GM23338 (cell line): ENCODE measurements around the gene HPRT1. TPM values are rescaled to one million over a fixed set of nuclear protein-coding genes. Genes with fewer than 3 reads are reported as not detected.

Source experiments
- ATAC-seq: fragments of 200-7000 bp; cut with Tn5 transposase; 3 replicates; pipeline ENCODE4 v1.9.1; 2020
- DNase-seq: peaks from one replicate; pipeline ENCODE4 v3.0.0-alpha.2; 2015; ENCODE audit warnings: low spot score
- H2AFZ ChIP-seq: fragments of 200-600 bp; sonication (generic); 2 replicates; pipeline ENCODE4 v1.8.0; 2016; ENCODE audit warnings: antibody characterized with exemption, mild to moderate bottlenecking, moderate library complexity
- H3F3A ChIP-seq: fragments of 200-600 bp; sonication (generic); replicated peaks from 2 replicates; pipeline ENCODE4 v1.8.0; 2017; ENCODE audit warnings: antibody characterized with exemption, mixed run types, low read depth
- H3K27ac ChIP-seq: fragments of 200-600 bp; sonication (generic); 2 replicates; pipeline ENCODE4 v1.6.1; 2016; ENCODE audit warnings: low read depth
- H3K27me3 ChIP-seq: fragments of 200-600 bp; sonication (generic); 2 replicates; pipeline ENCODE4 v1.8.0; 2016; ENCODE audit warnings: mild to moderate bottlenecking, mixed run types, moderate library complexity; ENCODE audit not compliant: insufficient read depth
- H3K36me3 ChIP-seq: fragments of 200-600 bp; sonication (generic); 2 replicates; pipeline ENCODE4 v1.8.0; 2016; ENCODE audit warnings: mild to moderate bottlenecking; ENCODE audit not compliant: insufficient read depth
- H3K4me1 ChIP-seq: fragments of 200-600 bp; sonication (generic); 2 replicates; pipeline ENCODE4 v1.8.0; 2016; ENCODE audit warnings: mild to moderate bottlenecking, moderate library complexity; ENCODE audit not compliant: insufficient read depth
- H3K4me2 ChIP-seq: fragments of 200-600 bp; sonication (generic); 2 replicates; pipeline ENCODE4 v1.7.1; 2017; ENCODE audit warnings: mixed run types
- H3K4me3 ChIP-seq: fragments of 200-600 bp; sonication (generic); 2 replicates; pipeline ENCODE4 v1.6.1; 2016; ENCODE audit warnings: mixed run types
- H3K79me2 ChIP-seq: fragments of 200-600 bp; sonication (generic); replicated peaks from 2 replicates; pipeline ENCODE4 v1.8.0; 2017; ENCODE audit warnings: mild to moderate bottlenecking; ENCODE audit not compliant: insufficient read depth
- H3K9me2 ChIP-seq: fragments of 200-600 bp; sonication (generic); 2 replicates; pipeline ENCODE4 v1.8.0; 2017; ENCODE audit not compliant: insufficient read depth
- H4K20me1 ChIP-seq: fragments of 200-600 bp; sonication (generic); replicated peaks from 2 replicates; pipeline ENCODE4 v1.8.0; 2017; ENCODE audit warnings: mild to moderate bottlenecking; ENCODE audit not compliant: insufficient read depth
- H3K27ac Mint-ChIP-seq: 2 replicates; pipeline ENCODE4 v1.8.0; 2020; ENCODE audit warnings: inconsistent platforms, mild to moderate bottlenecking, moderate library complexity, mixed read lengths
- H3K27me3 Mint-ChIP-seq: 3 replicates; pipeline ENCODE4 v1.8.0; 2022; ENCODE audit warnings: low read depth, mild to moderate bottlenecking, moderate library complexity, mixed read lengths, inconsistent platforms; ENCODE audit not compliant: insufficient read depth, poor library complexity
- H3K36me3 Mint-ChIP-seq: 3 replicates; pipeline ENCODE4 v1.8.0; 2021; ENCODE audit warnings: low read depth, mild to moderate bottlenecking, inconsistent platforms, moderate library complexity, mixed read lengths
- H3K4me1 Mint-ChIP-seq: 3 replicates; pipeline ENCODE4 v1.8.0; 2020; ENCODE audit warnings: mild to moderate bottlenecking, inconsistent platforms, mixed read lengths
- H3K4me3 Mint-ChIP-seq: 3 replicates; pipeline ENCODE4 v1.8.0; 2021; ENCODE audit warnings: moderate library complexity, mild to moderate bottlenecking, inconsistent platforms, mixed read lengths
- H3K9me3 Mint-ChIP-seq: 3 replicates; pipeline ENCODE4 v1.8.0; 2020; ENCODE audit warnings: moderate library complexity, mild to moderate bottlenecking, inconsistent platforms, mixed read lengths
- CREB1 ChIP-seq: fragments of 250-450 bp; sonication (Bioruptor Pico); IDR thresholded peaks from 2 replicates; pipeline ENCODE4 v1.5.0; 2020; ENCODE audit warnings: low read depth, mild to moderate bottlenecking, moderate library complexity
- EZH2 ChIP-seq: fragments of 200-600 bp; sonication (generic); IDR thresholded peaks from one replicate; pipeline ENCODE4 v1.8.0; 2017; ENCODE audit warnings: antibody characterized with exemption, mild to moderate bottlenecking, low read depth; ENCODE audit not compliant: unreplicated experiment
- EZH2phosphoT487 ChIP-seq: fragments of 200-600 bp; sonication (generic); IDR thresholded peaks from one replicate; pipeline ENCODE4 v1.8.1; 2018; ENCODE audit warnings: antibody characterized with exemption; ENCODE audit not compliant: unreplicated experiment
- JUNB ChIP-seq: IDR thresholded peaks from one replicate; pipeline ENCODE4 v1.6.1; 2016; ENCODE audit warnings: antibody characterized with exemption; ENCODE audit not compliant: unreplicated experiment
- NANOG ChIP-seq: IDR thresholded peaks from 2 replicates; pipeline ENCODE4 v1.6.1; 2016; ENCODE audit warnings: antibody characterized with exemption, borderline replicate concordance
- POLR2AphosphoS5 ChIP-seq: IDR thresholded peaks from 2 replicates; pipeline ENCODE4 v1.6.1; 2016; ENCODE audit warnings: antibody characterized with exemption, low read depth
- STAT1 ChIP-seq: IDR thresholded peaks from one replicate; pipeline ENCODE4 v1.6.1; 2016; ENCODE audit warnings: antibody characterized with exemption; ENCODE audit not compliant: unreplicated experiment
- ZNF114 ChIP-seq: fragments of 250-450 bp; sonication (Bioruptor Pico); IDR thresholded peaks from 2 replicates; pipeline ENCODE4 v1.5.0; 2020; ENCODE audit warnings: mild to moderate bottlenecking, moderate library complexity
- ZNF331 ChIP-seq: fragments of 250-450 bp; sonication (Bioruptor Pico); IDR thresholded peaks from 2 replicates; pipeline ENCODE4 v1.5.0; 2020; ENCODE audit warnings: low read depth, mild to moderate bottlenecking, moderate library complexity
- polyA plus RNA-seq: library from polyadenylated mRNA; unstranded; fragments of >200 nt; fragmentation: Nextera tagmentation; extraction: Ambion mirVana; gene quantifications from 2 replicates; pipeline ENCODE4 v1.2.1, GENCODE V29; 2016
- total RNA-seq: library from RNA; depleted of rRNA; stranded (reverse); fragments of >200 nt; shearing (Covaris generic); gene quantifications from 2 replicates; pipeline ENCODE4 v1.2.3, GENCODE V29; 2014
- TF ChIP-seq, protein P1 (sequence below): fragments of 250-450 bp; sonication (Bioruptor Pico); IDR thresholded peaks from 2 replicates; pipeline ENCODE4 v1.5.0; 2020; ENCODE audit warnings: mild to moderate bottlenecking, moderate library complexity
- TF ChIP-seq, protein P2 (sequence below): IDR thresholded peaks from one replicate; pipeline ENCODE4 v1.6.1; 2018; ENCODE audit warnings: antibody characterized with exemption; ENCODE audit not compliant: unreplicated experiment
- TF ChIP-seq, protein P3 (sequence below): IDR thresholded peaks from 2 replicates; pipeline ENCODE4 v1.6.1; 2016; ENCODE audit warnings: antibody characterized with exemption
- TF ChIP-seq, protein P4 (sequence below), 2 experiments: fragments of 200-600 bp in 1 of 2; sonication (generic) in 1 of 2; conservative IDR thresholded peaks; 2 replicates each; pipeline versions ENCODE4 v1.5.1 to v1.6.1; 2016 to 2017; ENCODE audit warnings: antibody characterized with exemption in 2 of 2, low read depth in 2 of 2, mild to moderate bottlenecking in 2 of 2, moderate library complexity in 1 of 2

The HPRT1 gene
- total and polyA plus RNA-seq, 2 experiments from 2014 or later = 27.0 to 79.4 TPM

GRCh38 chrX:134528960-134529359 lies 69.0 kb downstream of the HPRT1 start:
- TF ChIP-seq, protein P1, sequence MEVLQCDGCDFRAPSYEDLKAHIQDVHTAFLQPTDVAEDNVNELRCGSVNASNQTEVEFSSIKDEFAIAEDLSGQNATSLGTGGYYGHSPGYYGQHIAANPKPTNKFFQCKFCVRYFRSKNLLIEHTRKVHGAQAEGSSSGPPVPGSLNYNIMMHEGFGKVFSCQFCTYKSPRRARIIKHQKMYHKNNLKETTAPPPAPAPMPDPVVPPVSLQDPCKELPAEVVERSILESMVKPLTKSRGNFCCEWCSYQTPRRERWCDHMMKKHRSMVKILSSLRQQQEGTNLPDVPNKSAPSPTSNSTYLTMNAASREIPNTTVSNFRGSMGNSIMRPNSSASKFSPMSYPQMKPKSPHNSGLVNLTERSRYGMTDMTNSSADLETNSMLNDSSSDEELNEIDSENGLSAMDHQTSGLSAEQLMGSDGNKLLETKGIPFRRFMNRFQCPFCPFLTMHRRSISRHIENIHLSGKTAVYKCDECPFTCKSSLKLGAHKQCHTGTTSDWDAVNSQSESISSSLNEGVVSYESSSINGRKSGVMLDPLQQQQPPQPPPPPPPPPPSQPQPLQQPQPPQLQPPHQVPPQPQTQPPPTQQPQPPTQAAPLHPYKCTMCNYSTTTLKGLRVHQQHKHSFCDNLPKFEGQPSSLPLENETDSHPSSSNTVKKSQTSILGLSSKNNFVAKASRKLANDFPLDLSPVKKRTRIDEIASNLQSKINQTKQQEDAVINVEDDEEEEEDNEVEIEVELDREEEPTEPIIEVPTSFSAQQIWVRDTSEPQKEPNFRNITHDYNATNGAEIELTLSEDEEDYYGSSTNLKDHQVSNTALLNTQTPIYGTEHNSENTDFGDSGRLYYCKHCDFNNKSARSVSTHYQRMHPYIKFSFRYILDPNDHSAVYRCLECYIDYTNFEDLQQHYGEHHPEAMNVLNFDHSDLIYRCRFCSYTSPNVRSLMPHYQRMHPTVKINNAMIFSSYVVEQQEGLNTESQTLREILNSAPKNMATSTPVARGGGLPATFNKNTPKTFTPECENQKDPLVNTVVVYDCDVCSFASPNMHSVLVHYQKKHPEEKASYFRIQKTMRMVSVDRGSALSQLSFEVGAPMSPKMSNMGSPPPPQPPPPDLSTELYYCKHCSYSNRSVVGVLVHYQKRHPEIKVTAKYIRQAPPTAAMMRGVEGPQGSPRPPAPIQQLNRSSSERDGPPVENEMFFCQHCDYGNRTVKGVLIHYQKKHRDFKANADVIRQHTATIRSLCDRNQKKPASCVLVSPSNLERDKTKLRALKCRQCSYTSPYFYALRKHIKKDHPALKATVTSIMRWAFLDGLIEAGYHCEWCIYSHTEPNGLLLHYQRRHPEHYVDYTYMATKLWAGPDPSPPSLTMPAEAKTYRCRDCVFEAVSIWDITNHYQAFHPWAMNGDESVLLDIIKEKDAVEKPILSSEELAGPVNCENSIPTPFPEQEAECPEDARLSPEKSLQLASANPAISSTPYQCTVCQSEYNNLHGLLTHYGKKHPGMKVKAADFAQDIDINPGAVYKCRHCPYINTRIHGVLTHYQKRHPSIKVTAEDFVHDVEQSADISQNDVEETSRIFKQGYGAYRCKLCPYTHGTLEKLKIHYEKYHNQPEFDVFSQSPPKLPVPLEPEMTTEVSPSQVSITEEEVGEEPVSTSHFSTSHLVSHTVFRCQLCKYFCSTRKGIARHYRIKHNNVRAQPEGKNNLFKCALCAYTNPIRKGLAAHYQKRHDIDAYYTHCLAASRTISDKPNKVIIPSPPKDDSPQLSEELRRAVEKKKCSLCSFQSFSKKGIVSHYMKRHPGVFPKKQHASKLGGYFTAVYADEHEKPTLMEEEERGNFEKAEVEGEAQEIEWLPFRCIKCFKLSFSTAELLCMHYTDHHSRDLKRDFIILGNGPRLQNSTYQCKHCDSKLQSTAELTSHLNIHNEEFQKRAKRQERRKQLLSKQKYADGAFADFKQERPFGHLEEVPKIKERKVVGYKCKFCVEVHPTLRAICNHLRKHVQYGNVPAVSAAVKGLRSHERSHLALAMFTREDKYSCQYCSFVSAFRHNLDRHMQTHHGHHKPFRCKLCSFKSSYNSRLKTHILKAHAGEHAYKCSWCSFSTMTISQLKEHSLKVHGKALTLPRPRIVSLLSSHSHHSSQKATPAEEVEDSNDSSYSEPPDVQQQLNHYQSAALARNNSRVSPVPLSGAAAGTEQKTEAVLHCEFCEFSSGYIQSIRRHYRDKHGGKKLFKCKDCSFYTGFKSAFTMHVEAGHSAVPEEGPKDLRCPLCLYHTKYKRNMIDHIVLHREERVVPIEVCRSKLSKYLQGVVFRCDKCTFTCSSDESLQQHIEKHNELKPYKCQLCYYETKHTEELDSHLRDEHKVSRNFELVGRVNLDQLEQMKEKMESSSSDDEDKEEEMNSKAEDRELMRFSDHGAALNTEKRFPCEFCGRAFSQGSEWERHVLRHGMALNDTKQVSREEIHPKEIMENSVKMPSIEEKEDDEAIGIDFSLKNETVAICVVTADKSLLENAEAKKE (CRISPR knock-in tag) = no peak
- TF ChIP-seq ZNF114 = no peak
- TF ChIP-seq, protein P2, sequence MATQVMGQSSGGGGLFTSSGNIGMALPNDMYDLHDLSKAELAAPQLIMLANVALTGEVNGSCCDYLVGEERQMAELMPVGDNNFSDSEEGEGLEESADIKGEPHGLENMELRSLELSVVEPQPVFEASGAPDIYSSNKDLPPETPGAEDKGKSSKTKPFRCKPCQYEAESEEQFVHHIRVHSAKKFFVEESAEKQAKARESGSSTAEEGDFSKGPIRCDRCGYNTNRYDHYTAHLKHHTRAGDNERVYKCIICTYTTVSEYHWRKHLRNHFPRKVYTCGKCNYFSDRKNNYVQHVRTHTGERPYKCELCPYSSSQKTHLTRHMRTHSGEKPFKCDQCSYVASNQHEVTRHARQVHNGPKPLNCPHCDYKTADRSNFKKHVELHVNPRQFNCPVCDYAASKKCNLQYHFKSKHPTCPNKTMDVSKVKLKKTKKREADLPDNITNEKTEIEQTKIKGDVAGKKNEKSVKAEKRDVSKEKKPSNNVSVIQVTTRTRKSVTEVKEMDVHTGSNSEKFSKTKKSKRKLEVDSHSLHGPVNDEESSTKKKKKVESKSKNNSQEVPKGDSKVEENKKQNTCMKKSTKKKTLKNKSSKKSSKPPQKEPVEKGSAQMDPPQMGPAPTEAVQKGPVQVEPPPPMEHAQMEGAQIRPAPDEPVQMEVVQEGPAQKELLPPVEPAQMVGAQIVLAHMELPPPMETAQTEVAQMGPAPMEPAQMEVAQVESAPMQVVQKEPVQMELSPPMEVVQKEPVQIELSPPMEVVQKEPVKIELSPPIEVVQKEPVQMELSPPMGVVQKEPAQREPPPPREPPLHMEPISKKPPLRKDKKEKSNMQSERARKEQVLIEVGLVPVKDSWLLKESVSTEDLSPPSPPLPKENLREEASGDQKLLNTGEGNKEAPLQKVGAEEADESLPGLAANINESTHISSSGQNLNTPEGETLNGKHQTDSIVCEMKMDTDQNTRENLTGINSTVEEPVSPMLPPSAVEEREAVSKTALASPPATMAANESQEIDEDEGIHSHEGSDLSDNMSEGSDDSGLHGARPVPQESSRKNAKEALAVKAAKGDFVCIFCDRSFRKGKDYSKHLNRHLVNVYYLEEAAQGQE = no peak
- TF ChIP-seq JUNB = no peak
- TF ChIP-seq POLR2AphosphoS5 = no peak
- no peak for TF ChIP-seq NANOG
- no peak for TF ChIP-seq EZH2
- TF ChIP-seq, protein P3, sequence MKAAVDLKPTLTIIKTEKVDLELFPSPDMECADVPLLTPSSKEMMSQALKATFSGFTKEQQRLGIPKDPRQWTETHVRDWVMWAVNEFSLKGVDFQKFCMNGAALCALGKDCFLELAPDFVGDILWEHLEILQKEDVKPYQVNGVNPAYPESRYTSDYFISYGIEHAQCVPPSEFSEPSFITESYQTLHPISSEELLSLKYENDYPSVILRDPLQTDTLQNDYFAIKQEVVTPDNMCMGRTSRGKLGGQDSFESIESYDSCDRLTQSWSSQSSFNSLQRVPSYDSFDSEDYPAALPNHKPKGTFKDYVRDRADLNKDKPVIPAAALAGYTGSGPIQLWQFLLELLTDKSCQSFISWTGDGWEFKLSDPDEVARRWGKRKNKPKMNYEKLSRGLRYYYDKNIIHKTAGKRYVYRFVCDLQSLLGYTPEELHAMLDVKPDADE = no peak
- no peak for TF ChIP-seq ZNF331 (CRISPR knock-in tag)
- TF ChIP-seq CREB1 (CRISPR knock-in tag) = no peak
- TF ChIP-seq, protein P4, sequence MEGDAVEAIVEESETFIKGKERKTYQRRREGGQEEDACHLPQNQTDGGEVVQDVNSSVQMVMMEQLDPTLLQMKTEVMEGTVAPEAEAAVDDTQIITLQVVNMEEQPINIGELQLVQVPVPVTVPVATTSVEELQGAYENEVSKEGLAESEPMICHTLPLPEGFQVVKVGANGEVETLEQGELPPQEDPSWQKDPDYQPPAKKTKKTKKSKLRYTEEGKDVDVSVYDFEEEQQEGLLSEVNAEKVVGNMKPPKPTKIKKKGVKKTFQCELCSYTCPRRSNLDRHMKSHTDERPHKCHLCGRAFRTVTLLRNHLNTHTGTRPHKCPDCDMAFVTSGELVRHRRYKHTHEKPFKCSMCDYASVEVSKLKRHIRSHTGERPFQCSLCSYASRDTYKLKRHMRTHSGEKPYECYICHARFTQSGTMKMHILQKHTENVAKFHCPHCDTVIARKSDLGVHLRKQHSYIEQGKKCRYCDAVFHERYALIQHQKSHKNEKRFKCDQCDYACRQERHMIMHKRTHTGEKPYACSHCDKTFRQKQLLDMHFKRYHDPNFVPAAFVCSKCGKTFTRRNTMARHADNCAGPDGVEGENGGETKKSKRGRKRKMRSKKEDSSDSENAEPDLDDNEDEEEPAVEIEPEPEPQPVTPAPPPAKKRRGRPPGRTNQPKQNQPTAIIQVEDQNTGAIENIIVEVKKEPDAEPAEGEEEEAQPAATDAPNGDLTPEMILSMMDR (conservative IDR thresholded peaks at IDR 0.05; ENCODE audit: low read depth in 2 of 2) = no peak
- TF ChIP-seq STAT1 = no peak
- TF ChIP-seq EZH2phosphoT487 = no peak
- peaks cover 16% of the 10 kb centered on the region for H3K4me1 Mint-ChIP-seq
- DNase-seq = no peak

More at GRCh38 chrX:134528960-134529359, 69.0 kb downstream of the HPRT1 start:
- no peak overlapping the region for H3K27ac ChIP-seq
- H4K20me1 ChIP-seq = no peaks in the 10 kb centered on the region
- H3K27ac Mint-ChIP-seq = no peak overlapping the region
- peaks cover 5% of the 10 kb centered on the region for H3K4me1 ChIP-seq
- no peak overlapping the region for H3K4me3 ChIP-seq
- no peaks in the 10 kb centered on the region for H3K9me3 Mint-ChIP-seq
- H3F3A ChIP-seq = no peaks in the 10 kb centered on the region
- no peaks in the 10 kb centered on the region for H3K36me3 ChIP-seq
- H3K27me3 ChIP-seq = no peaks in the 10 kb centered on the region
- no peaks in the 10 kb centered on the region for H3K27me3 Mint-ChIP-seq
- H3K9me2 ChIP-seq = no peaks in the 10 kb centered on the region
- no peak overlapping the region for H3K4me2 ChIP-seq
- H3K36me3 Mint-ChIP-seq = no peaks in the 10 kb centered on the region
- ATAC-seq = no peak
- no peak overlapping the region for H2AFZ ChIP-seq
- no peaks in the 10 kb centered on the region for H3K79me2 ChIP-seq
- H3K4me3 Mint-ChIP-seq = no peak overlapping the region
